Hematopoietic multipotent progenitor cell (in vitro differentiated cells): ENCODE data around the gene NOL4L. TPM values are rescaled to one million over a fixed set of nuclear protein-coding genes. Genes with fewer than 3 reads are reported as not detected.

Experiments
- DNase-seq, 3 donors: peaks; one replicate each; pipeline ENCODE4 v3.0.0-alpha.2; 2011 to 2015; ENCODE audit warnings: low read depth in 2 of 3, low spot score in 2 of 3
- total RNA-seq: library from RNA; depleted of rRNA; stranded (reverse); fragments of >200 nt; gene quantifications from one replicate; pipeline ENCODE4 v1.2.3, GENCODE V29; 2012

NOL4L gene
- total RNA-seq, 1 donor: 34.5 TPM

DNA sequence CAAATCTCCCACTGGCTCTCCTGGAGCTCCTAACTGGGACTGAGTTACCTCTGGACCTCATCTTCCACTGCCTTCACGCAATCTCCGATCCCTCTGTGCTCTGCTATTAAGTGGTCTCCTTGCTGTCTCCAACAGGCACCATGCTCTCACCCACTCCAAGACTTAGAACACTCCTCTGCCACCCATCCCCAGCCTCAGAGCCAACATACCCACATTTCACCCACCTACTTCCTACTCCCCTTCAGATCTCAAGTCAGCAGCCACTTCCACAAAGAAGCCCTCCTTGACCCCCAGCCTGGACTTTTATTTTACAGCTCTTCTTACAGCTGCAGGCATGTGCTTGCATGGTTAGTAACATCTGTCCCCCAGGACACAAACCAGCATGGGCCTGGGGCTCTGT, 29.6 kb upstream of the NOL4L start:
- no peak for DNase-seq

DNA sequence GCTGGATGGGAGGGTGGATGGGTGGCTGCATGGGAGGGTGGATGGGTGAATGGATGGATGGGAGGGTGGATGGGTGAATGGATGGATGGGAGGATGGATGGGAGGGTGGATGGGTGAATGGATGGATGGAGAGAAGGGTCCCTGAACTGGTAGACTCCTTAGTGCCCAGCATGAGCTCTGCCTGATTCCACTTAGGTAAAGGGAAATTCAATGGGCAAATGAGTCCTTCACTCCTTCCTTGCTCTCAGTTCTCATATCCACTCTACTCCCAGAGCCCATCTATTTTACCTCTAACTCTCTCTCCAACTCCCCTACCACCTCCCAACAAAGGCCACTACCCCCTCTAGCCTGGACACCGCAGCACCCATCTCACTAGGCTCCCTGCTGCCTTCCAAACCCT, 29.2 kb upstream of the NOL4L start:
- no peak for DNase-seq

DNA sequence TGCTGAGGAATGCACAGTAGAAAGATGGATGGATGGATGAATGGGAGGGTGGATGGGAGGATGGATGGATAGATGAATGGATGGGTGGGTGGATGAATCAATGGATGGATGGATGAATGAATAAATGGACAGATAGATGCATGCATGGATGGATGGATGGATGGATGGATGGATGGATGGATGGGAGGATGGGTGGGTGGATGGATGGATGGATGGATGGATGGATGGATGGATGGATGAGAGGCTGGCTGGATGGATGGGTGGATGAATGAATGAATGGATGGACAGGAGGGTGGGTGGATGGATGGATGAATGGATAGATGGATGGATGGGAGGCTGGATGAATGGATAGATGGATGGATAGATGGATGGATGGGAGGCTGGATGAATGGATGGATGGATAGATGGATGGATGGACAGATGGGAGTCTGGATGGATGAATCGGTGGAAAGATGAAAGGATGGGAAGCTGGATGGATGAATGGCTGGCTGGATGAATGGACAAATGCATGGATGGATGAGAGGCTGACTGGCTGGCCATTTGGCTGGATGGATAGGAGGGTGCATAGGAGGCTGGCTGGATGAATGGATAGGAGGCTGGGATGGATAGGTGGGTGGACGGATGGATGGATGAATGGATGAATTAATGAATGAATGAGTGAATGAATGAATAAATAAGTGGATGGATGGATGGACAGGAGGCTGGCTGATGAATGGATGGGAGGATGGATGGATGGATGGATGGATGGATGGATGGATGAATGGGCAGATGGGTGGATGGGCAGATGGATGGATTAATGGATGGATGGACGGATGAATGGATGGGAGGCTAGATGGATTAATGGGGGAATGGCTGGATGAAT, 28.3 kb upstream of the NOL4L start:
- no peak for DNase-seq

DNA sequence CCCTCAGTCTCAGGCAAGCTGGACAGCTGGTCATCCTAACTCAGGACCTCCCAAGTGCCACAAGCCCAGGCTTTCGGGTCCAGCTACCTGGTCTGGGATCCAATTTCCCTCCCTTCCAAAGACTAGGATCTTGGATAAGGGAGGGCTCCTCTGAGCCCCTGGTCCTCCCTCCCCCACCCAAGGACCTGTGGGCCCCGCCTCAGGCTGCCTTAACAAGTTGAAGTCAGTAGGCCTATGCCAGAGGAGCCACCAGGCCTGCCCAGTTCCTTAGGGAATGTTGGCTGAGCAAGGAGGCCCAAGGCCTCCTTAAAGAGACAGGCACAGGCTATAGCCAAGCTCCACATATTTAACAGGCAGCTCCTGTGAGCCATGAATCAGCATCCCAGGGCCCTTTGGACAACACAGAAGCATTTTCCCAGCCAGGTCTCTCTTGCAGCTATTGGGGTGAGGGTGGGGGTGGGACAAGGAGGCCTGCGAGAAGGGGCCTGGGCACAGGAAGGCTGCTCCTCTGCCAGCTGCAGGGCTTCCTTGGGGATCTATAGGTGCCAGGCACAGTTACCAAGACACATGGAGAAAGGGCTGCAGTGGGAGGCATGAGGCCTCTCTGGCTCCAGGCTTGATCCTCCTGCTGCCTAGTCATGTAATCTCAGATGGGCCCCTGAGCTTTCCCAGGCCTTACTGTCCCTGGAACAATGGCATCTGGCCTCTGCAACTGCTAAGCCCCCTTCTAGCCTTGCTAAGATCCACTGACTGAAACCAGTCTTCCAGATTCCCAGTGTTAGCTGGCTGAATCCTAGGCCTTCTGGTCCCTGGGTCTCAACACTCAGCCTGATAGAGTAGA, 27.4 kb upstream of the NOL4L start:
- DNase-seq: no peak

DNA sequence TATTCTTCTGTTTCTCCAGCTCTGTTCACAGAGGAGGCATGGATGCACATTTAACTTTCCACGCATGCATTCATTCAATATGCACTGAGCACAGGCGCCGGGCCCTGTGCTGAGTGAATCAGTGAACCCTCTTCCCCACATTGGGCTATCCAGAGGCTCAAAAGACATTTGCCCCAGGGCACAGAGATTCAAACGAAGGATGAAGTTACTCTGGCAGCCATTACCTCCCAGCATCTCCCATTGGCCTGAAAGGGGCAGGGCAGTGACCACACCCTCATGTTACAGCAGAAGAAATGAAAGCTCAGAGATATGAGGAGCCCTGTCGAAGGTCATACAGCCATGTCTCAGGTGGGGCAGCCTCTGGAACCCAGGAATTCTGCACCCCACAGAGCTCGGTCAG, 26.7 kb upstream of the NOL4L start:
- DNase-seq: no peak

DNA sequence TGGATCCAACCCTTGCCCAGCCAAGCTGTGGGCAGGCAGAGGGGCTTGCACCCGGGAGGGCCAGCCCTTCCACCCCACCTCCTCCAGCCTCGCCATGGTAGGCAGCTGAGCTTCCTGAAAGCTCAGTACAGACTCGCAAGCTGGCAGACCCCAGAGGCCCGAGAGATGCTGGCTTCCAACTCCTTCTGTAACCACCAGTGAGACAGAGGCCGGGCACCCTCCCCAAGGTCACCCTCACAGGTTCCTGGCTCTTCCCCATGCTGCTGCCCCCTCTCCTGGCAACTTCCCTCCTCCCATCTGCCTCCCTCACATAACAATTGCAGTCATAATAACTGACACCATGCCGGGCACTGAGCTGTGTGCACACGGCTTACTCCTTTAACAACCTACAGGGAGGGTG, 26.2 kb upstream of the NOL4L start:
- DNase-seq: no peak

DNA sequence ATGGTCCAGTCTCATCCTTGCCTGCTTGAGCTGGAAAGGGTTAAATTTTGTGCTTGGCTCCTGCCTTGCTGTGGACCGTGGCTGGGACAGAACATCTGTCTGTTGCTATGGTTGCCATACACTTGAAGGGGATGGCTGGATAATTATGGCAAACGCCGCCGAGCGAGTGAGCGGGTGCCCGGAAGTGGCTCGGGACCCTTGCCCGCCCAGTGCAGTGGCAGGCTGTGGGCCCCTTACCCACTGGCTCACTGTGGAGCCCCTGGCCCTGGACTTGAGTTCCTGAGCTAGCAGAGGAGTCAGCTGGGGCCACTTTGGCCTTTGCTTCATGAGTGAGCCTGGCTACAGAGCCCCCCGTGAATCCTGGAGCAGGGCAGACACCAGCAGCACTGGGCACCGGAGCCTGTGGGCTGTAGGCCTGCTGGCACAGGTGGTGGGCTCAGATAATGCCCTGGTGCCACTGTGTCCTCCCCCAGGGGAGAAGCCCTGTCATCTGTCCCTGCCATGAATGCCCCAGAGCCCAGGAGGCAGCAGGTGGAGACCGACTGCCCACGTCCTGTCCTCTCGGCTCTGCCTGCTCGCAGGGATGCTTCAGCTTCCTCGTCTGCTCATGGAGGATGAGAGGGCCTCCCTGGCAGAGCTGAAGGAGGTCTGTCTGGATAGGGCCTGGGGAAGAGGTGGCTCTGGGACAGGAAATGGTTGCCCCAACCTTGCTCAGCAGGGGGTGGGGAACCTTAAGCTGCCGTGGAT, 25.5 kb upstream of the NOL4L start:
- DNase-seq: peak in 1 of 3 donors; percentile 25

DNA sequence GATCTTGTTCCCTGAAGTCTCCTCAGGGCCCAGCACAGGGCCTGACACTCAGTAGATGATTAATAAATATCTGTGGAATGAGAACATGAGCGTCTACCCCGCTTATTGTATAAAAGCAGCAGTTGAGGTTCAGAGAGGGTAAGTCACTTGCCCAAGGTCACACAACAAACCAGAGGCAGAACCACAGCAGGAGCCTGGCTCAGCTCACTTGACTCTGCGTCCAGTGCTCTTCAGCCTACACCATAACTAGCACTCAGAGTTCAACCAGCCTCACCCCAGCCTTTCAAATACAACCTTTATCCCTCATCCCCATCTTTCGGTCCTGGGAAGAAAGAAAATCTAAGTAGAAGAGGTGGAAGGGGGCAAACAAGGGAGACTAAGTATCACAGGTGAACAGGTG, 24.9 kb upstream of the NOL4L start:
- no peak for DNase-seq

DNA sequence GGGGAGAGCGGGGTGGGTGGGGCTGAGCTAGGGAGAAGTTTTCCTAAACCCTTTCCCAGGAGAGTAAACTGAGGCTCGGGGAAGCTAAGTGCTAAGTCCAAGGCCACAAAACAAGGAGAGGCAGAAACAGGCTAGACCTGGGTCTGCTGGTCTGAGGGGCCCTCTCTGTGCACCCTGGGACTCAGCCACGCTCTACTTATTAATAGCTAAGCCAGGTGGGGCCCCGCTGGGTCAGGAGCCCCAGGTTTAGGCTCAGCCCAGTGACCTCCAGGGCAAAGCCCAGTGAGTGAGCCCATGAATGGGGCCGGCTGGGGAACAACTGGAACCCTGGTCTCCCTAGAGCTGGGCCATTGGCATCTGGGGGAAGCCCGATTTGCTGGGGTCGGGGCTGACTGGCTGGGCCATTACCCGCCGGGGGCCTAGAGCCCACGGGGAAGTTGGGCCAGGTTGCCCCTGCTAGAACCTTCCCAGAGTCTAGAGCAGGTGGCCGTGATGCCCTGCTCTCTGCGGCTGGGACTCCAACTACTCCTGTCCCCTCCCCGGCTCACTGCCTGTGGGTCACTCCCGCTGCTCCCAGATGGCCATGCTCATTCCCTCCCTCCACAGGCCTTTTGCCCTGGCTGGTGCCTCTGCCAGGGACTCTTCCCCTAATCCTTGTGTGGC, 24.1 kb upstream of the NOL4L start:
- no peak for DNase-seq

DNA sequence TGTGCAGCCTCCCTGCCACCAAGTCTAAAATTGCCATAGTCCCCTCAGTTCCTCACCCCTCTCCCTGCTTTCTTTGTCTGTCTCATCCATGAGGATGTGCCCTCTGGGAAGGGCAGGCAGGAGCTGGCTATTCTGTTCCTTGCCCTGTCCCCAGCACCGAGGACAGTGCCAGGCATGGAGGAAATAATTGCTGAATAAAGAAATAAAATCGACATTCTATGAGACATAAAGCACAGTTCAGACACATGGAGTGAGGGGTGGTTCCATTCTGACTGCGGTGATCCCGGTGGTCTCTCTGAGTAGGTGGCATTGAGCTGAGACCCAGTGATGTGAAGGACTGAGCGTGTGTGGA, 23.5 kb upstream of the NOL4L start:
- no peak for DNase-seq

DNA sequence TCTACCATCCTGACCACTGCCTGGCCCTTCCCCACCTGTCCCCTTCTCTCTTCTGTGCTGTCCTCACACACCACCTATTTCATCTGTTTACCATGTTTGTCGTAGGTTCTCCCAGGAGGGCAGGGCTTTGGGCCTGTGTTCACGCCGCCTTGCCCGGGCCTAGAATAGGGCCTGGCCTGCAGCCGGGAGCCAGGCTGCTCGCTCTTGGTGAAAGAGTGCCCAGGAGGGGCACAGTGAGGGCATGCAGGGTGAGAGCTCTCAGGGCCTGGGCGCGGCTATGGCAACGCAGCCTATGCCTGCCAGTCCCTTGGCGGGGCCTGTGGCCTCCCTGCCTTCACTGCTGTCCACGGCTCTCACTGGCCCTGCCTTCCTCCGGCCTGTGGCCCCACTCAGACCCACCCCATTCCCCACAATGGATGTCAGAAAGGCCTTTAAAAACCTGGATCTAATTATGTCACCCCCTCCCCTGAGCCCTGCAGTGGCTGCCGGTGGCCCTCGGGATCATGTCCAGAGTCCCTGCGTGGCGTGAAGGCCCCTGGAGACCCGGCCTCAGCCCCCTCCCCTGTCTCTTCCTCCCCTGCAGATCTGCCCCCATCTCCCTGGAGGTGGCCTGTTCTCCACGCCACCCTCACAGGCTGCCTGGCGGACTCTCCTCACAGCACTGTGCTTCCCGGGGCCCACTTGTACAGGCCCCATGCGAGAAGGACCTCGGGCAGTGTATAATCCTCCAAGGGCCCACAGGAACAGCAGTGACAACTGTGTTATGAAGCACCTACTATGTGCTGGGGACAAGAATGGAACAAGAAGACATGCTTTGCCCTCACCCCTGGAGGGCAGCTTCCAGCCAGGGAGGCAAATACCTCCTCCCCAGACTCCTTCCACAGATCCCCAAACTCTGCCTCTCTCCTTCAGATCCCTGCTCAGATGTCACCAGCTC, 22.9 kb upstream of the NOL4L start:
- DNase-seq: no peak

DNA sequence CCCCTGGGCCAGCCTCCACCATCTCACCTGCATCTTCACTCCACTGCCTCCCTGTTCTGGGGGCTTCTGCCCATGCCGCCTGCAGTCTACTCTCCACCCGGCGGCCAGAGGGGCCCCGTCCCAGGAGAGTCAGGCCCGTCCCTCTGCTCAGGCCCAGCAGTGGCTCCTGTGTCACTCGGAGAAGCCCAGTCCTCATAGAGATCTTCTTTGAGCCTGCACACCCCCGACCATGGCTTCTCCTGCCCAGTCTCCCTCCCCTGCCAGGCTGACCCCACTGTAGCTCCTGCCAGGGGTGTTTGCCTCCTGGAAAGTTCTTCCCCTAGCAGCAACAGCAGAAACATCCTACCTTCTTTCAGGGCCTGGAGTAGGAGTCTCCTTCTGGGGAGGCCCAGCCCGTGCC, 22.2 kb upstream of the NOL4L start:
- DNase-seq: no peak

DNA sequence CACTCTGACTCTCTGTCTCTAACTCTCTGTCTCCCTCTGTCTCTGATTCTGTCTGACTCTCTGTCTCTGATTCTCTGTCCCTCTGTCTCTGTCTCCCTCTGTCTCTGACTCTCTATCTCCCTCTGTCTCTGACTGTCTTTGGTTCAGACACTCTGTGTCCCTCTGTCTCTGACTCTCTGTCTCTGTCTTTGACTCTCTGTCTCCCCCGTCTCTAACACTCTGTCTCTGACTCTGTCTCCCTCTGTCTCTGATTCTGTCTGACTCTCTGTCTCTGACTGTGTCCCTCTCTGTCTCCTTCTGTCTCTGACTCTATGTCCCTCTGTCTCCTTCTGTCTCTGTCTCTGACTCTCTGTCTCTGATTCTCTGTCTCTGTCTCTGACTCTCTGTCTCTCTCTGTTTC, 21.7 kb upstream of the NOL4L start:
- DNase-seq: no peak

DNA sequence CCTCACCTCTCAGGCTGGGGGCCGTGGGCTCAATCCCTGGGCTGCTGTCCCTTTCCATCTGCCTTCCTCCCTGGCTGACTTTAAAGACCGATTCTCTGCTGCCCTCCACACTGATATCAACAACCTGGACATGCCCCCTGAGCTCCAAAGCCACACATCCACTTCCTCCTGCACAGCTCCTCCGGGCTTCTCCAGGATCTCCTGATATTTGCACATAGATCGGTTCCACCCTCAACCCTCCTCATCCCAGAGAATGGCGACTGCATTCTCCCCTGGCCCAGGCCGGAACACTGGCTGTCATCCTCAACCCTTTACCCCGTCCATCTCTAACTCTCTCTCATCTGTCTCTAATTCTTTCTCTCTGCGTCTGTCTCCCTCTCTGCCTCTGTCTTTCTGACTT, 21.0 kb upstream of the NOL4L start:
- no peak for DNase-seq

DNA sequence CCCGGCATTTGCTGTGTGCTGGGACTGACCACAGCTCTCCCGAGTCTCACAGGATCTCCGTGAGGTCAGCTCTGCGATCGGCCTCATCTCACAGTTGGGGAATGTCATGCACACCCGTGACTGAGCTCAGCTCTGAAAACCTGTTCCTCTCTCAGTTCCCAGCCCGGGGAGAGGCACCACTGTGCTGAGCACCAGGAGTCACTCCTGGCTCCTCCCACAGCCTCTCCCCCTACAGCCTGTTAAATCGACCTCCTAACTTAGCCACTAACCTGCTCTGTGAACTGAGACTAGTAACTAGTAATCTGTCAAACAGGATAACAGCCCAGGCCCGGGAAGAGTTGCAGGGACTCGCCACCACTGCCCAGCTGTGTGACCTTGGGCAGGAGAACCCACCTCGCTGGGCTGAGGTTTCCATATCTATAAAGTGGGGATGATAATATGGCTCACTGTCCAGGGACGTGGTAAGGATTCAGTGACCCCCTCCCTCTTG, 20.1 kb upstream of the NOL4L start:
- no peak for DNase-seq

DNA sequence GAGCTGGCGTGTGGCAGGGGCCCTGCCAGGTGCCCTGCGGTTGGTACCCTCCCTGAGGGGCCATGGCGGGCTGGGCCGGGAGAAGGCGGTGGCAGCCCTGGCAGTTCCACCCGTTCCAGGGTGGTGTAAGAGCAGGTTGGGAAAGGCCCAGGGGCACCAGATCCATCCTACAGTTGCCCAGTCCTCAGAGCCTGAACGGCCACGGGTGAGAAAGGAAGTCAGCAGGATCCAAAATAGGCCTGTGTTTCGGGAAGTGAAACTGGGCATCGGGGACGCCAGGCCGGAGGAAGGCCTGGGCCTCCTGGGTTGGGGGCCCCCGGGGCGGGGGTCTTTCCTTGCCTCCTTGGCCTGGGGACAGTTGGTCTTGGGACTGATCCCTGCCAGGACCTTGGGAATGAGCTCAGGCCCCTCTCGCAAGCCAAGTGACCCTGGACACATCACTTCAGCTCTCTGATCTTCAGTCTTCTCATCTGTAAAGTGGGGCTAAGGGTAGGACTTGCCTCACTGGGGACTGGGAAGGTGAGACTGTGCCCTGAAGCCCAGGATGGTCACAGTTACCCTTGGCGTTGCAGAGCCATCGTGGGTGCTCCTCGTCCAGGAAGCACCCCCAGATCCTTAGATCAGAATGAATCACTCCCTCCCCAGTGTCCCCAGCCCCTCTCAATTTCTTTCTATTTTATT, 18.1 kb upstream of the NOL4L start:
- no peak for DNase-seq

DNA sequence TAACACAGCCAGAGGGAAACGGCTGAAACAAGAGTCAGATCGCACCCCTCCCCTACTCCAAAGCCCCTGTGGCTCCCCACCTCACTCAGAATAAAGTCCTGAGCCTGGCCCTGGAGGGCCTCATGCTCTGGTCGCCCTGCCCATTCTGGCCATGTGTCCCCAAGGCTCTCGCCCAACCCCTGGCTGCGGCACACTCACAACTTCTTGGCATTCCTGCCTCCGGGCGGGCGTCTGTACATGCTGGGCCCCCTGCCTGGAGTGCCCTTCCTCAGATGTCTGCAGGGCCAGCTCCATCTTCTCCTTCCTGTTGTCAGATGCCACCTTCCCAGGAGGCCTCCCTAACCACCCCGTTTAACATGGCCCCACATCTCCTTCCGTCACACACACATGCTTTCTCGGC, 17.1 kb upstream of the NOL4L start:
- DNase-seq: no peak

DNA sequence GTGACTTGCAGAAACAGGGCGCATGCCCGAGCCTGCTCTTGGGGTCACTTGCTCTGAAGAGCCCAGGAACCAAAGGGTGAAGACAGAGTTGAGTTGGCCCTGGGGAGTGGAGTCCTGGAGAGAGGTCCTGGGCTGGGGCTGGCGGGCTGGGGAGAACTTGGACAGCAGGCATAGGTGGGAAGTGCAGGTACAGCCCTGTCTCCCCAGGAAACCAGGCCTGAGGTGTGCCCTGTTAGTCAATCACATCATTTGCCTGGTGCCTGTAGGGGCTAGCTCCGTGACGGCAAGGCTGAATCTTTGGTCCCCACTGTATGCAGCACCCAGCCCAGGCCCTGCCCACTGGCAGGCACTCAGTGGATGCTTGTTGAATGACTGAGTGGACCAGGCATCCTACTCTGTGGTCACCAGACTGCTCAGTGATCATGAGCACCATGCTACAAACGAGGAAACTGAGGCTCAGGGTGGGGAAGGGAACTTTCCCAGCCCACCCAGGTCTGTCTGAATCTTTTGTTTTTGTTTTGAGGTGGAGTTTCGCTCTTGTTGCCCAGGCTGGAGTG, 15.6 kb upstream of the NOL4L start:
- DNase-seq: no peak
